PFSK-1 (cell line): ENCODE data around the gene MRLN.

Experiments used
- POLR2AphosphoS5 ChIP-seq: IDR thresholded peaks from 2 replicates; pipeline ENCODE4 v1.6.1; 2012; ENCODE audit warnings: low read depth, mild to moderate bottlenecking, control low read depth, low read length, moderate library complexity
- REST ChIP-seq, 2 experiments: IDR thresholded peaks; 2 replicates each; pipeline versions ENCODE4 v1.6.1 to v1.8.0; 2011 to 2012; ENCODE audit warnings: low read depth in 2 of 2, low read length in 2 of 2, control low read depth in 1 of 2, inconsistent platforms in 1 of 2, mild to moderate bottlenecking in 1 of 2, moderate library complexity in 1 of 2; ENCODE audit not compliant: insufficient read depth in 1 of 2
- SIN3A ChIP-seq: IDR thresholded peaks from 2 replicates; pipeline ENCODE4 v1.6.1; 2012; ENCODE audit warnings: mild to moderate bottlenecking, low read length, moderate library complexity, borderline replicate concordance; ENCODE audit not compliant: insufficient read depth
- TAF1 ChIP-seq: IDR thresholded peaks from 2 replicates; pipeline ENCODE4 v1.6.1; 2012; ENCODE audit warnings: low read length, control low read depth, borderline replicate concordance; ENCODE audit not compliant: insufficient read depth

- TF ChIP-seq POLR2AphosphoS5 (no peak), TAF1 (no peak), REST (IDR thresholded peaks at IDR 0.05; ENCODE audit: insufficient read depth in 1 of 2, low read depth in 2 of 2, low read length in 2 of 2) (no peak), SIN3A (no peak)
Measured at GRCh38 chr10:59757966-59758365, 4.7 kb upstream of the MRLN start.
